ENCODE results near the gene TTC9B. TPM values are rescaled to one million over a fixed set of nuclear protein-coding genes. Genes with fewer than 3 reads are reported as not detected.
"Not testable (repeated sequence)": the region's sequence is repeated elsewhere in the genome, so short reads cannot be mapped to it uniquely, and the experiment has no call there.

Gene TTC9B
- total RNA-seq, 1 donor from 2014 or later: not detected

DNA sequence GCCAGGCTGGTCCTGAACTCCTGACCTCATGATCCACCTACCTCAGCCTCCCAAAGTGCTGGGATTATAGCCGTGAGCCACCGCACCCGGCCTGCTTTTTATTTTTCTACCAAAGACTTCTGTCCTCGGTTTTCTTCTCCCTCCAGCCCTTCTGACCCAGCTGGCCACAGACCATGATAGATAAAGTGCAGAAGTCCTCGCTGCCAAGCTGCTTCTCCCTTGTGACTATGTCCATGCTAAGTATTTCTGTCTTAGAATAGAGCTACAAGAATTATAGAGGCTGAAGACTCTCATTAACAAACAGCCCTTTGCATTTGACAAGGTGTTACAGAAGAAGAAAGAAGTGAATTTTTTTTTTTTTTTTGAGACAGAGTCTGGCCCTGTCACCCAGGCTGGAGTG is 42.4 kb downstream of the TTC9B start:
- Histone ChIP-seq H3K27ac (no peak overlapping the region), H3K4me1 (no peaks in the 10 kb centered on the region), H3K9me3 (no peaks in the 10 kb centered on the region), H3K27me3 (no peaks in the 10 kb centered on the region), H3K4me3 (no peak overlapping the region), H3K36me3 (no peaks in the 10 kb centered on the region)
- intact Hi-C loops (cut with DNase I): no loop called here
- ATAC-seq (no peak), DNase-seq (no peak)
- TF ChIP-seq, protein P1, sequence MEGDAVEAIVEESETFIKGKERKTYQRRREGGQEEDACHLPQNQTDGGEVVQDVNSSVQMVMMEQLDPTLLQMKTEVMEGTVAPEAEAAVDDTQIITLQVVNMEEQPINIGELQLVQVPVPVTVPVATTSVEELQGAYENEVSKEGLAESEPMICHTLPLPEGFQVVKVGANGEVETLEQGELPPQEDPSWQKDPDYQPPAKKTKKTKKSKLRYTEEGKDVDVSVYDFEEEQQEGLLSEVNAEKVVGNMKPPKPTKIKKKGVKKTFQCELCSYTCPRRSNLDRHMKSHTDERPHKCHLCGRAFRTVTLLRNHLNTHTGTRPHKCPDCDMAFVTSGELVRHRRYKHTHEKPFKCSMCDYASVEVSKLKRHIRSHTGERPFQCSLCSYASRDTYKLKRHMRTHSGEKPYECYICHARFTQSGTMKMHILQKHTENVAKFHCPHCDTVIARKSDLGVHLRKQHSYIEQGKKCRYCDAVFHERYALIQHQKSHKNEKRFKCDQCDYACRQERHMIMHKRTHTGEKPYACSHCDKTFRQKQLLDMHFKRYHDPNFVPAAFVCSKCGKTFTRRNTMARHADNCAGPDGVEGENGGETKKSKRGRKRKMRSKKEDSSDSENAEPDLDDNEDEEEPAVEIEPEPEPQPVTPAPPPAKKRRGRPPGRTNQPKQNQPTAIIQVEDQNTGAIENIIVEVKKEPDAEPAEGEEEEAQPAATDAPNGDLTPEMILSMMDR (IDR thresholded peaks at IDR 0.05): no peak

DNA sequence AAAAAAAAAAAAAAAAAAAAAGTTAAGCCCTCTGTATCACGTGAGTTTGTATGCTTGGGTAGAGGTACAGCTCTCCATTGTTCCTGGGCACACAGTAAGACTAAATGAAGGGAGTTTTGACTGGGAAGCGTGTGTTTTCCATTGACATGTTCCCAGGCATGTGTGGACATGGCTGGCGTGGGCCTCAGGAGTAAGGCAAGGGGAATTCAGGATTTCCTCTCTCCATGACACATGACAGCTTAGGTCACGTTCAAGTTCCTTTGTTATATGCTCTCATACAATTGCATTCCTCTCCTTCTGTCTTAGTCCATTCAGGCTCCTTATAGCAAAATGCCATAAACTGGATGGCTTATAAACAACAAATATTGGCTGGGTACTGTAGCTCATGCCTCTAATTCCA is 44.1 kb downstream of the TTC9B start:
- DNase-seq (no peak), ATAC-seq (no peak)
- TF ChIP-seq, protein P1 (IDR thresholded peaks at IDR 0.05): no peak
- H3K27ac ChIP-seq: no peak overlapping the region
- H3K4me1 ChIP-seq: no peaks in the 10 kb centered on the region
- no peak overlapping the region for H3K4me3 ChIP-seq
- H3K9me3 ChIP-seq: no peaks in the 10 kb centered on the region
- intact Hi-C loops (cut with DNase I): no loop called here
- no peaks in the 10 kb centered on the region for H3K27me3 ChIP-seq
- H3K36me3 ChIP-seq: no peaks in the 10 kb centered on the region

DNA sequence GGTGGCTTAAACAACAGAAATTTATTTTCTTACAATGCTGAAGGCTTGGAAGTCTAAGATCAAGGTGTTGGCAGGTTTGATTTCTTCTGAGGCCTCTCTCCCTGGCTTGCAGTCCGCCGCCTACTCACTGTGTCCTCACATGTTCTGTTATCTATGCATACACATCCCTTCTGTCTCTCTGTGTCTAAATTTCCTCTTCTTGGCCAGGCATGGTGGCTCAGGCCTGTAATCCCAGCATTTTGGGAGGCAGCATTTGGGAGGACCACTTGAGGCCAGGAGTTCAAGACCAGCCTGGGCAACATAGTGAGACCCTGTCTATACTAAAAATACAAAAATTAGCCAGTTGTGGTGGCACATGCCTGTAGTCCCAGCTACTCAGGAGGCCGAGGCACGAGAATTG is 46.9 kb downstream of the TTC9B start:
- DNase-seq; H3K4me1 ChIP-seq; intact Hi-C loops (cut with DNase I); H3K4me3 ChIP-seq; H3K9me3 ChIP-seq; H3K36me3 ChIP-seq; ATAC-seq; H3K27me3 ChIP-seq; H3K27ac ChIP-seq: not testable (repeated sequence)

DNA sequence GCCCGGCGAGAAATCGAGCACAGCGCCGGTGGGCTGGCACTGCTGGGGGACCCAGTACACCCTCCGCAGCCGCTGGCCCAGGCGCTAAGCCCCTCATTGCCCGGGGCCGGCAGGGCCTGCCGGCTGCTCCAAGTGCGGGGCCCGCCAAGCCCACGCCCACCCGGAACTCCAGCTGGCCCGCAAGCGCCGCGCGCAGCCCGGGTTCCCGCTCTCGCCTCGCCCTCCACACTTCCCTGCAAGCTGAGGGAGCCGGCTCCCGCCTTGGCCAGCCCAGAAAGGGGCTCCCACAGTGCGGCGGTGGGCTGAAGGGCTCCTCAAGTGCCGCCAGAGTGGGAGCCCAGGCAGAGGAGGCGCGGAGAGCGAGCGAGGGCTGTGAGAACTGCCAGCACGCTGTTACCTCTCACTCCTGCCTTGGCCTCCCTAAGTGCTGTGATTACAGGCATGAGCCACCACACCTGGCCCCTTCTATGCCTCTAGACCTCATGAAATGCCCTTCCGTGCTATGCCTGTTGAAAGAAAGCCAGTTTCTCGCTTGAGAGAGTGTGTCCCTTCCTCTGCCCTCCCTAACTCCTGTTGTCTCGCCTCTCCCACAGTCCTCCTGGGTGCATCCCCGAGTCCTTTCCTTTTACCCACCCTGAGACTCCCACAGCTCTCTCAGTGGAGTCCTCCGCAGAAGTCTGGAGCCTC is 47.7 kb downstream of the TTC9B start:
- H3K27ac ChIP-seq; H3K4me1 ChIP-seq; intact Hi-C loops (cut with DNase I); H3K36me3 ChIP-seq; ATAC-seq; H3K9me3 ChIP-seq; DNase-seq; H3K27me3 ChIP-seq; H3K4me3 ChIP-seq: not testable (repeated sequence)

DNA sequence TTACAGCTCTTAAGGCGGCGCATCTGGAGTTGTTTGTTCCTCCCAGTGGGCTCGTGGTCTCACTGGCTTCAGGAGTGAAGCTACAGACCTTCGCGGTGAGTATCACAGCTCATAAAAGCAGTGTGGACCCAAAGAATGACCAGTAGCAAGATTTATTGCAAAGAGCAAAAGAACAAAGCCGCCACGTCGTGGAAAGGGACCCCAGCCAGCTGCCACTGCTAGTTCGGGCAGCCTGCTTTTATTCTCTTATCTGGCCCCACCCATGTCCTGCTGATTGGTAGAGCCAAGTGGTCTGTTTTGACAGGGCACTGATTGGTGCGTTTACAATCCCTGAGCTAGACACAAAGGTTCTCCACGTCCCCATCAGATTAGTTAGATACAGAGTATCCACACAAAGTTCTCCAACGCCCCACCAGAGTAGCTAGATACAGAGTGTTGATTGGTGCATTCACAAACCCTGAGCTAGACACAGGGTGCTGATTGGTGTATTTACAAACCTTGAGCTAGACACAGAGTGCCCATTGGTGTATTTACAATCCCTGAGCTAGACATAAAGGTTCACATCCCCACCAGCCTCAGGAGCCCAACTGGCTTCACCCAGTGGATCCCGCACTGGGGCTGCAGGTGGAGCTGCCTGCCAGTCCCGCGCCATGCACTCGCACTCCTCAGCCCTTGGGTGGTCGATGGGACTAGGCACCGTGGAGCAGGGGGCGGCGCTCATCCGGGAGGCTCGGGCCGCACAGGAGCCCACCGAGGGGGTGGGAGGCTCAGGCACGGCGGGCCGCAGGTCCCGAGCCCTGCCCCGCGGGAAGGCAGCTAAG is 48.5 kb downstream of the TTC9B start:
- H3K4me1 ChIP-seq; H3K9me3 ChIP-seq; H3K36me3 ChIP-seq; H3K27ac ChIP-seq; H3K4me3 ChIP-seq; H3K27me3 ChIP-seq; DNase-seq; intact Hi-C loops (cut with DNase I); ATAC-seq: not testable (repeated sequence)

Other genes with a start within 250 kb of the TTC9B start
- 60.5 TPM for gene PSMC4, start 247.2 kb downstream of the TTC9B start, total RNA-seq
- gene ZNF546, start 221.3 kb downstream of the TTC9B start, total RNA-seq: 6.7 TPM
- 27.5 TPM for gene ZNF780B, start 162.2 kb downstream of the TTC9B start, total RNA-seq
- gene ZNF780A, start 127.4 kb downstream of the TTC9B start, total RNA-seq: 14.6 TPM
- gene MAP3K10, start 27.0 kb downstream of the TTC9B start, total RNA-seq: 17.2 TPM
- not detected for gene CCNP, start 8.3 kb upstream of the TTC9B start, total RNA-seq
- gene AKT2, start 67.0 kb upstream of the TTC9B start, total RNA-seq: 103 TPM
- 16.1 TPM for gene C19orf47, start 130.0 kb upstream of the TTC9B start, total RNA-seq
- gene PLD3, start 130.3 kb upstream of the TTC9B start, total RNA-seq: 432 TPM
- gene HIPK4, start 171.8 kb upstream of the TTC9B start, total RNA-seq: 0.64 TPM
- gene PRX, start 195.0 kb upstream of the TTC9B start, total RNA-seq: 36.2 TPM
- gene SERTAD1, start 207.6 kb upstream of the TTC9B start, total RNA-seq: 22.1 TPM
- 32.6 TPM for gene SERTAD3, start 226.0 kb upstream of the TTC9B start, total RNA-seq
- 132 TPM for gene BLVRB, start 247.4 kb upstream of the TTC9B start, total RNA-seq
- 1.5 TPM for gene SPTBN4, start 248.6 kb upstream of the TTC9B start, total RNA-seq

Measured in upper lobe of right lung (tissue), 1 donor.